CD14-positive monocyte (primary cell): Measurements from ENCODE around the gene IL1R2. TPM values are rescaled to one million over a fixed set of nuclear protein-coding genes. Genes with fewer than 3 reads are reported as not detected.

ENCODE experiments used
- DNase-seq, 3 donors: peaks; one replicate each; pipeline ENCODE4 v3.0.0-alpha.2; 2011 to 2022
- H2AFZ ChIP-seq: 2 replicates; pipeline ENCODE4 v1.6.0; 2012; ENCODE audit warnings: mild to moderate bottlenecking, low read depth, low read length, inconsistent platforms; ENCODE audit not compliant: insufficient read depth, poor library complexity, severe bottlenecking
- H3K27ac ChIP-seq, 2 donors: 1 replicate in 1 of 2; 2 replicates in 1 of 2; pipeline ENCODE4 v1.5.1; 2012 to 2013; ENCODE audit warnings: low read length in 2 of 2, control low read depth in 1 of 2, inconsistent platforms in 1 of 2, low read depth in 1 of 2, mild to moderate bottlenecking in 1 of 2
- H3K27me3 ChIP-seq, 2 donors: one replicate each; pipeline versions ENCODE4 v1.6.0 to v1.6.1; 2011 to 2013; ENCODE audit warnings: low read length in 2 of 2; ENCODE audit not compliant: control insufficient read depth in 2 of 2, insufficient read depth in 2 of 2
- H3K36me3 ChIP-seq, 2 donors: replicated peaks in 1 of 2; 1 replicate in 1 of 2; 2 replicates in 1 of 2; pipeline versions ENCODE4 v1.5.1 to v1.6.1; 2012 to 2013; ENCODE audit warnings: low read length in 2 of 2, control low read depth in 1 of 2, inconsistent platforms in 1 of 2, mild to moderate bottlenecking in 1 of 2; ENCODE audit not compliant: insufficient read depth in 2 of 2, control insufficient read depth in 1 of 2
- H3K4me1 ChIP-seq, 2 donors: 1 replicate in 1 of 2; 2 replicates in 1 of 2; pipeline versions ENCODE4 v1.5.1 to v1.6.1; 2012 to 2013; ENCODE audit warnings: low read length in 2 of 2, control low read depth in 1 of 2, inconsistent platforms in 1 of 2, mild to moderate bottlenecking in 1 of 2, moderate library complexity in 1 of 2; ENCODE audit not compliant: insufficient read depth in 2 of 2, control insufficient read depth in 1 of 2
- H3K4me2 ChIP-seq: replicated peaks from 2 replicates; pipeline ENCODE3; 2012; ENCODE audit warnings: low read length, moderate library complexity, mild to moderate bottlenecking; ENCODE audit not compliant: poor library complexity, severe bottlenecking; ENCODE audit errors: extremely low read depth
- H3K4me3 ChIP-seq, 3 experiments: fragments of 200-600 bp in 1 of 3; sonication (generic) in 1 of 3; replicated peaks in 1 of 3; 1 replicate in 2 of 3; 2 replicates in 1 of 3; pipeline ENCODE4 v1.5.1; 2011 to 2013; ENCODE audit warnings: low read length in 3 of 3, mild to moderate bottlenecking in 3 of 3, control low read depth in 2 of 3, low read depth in 2 of 3, inconsistent platforms in 1 of 3, moderate library complexity in 1 of 3
- H3K79me2 ChIP-seq: 2 replicates; pipeline ENCODE4 v1.6.0; 2012; ENCODE audit warnings: mild to moderate bottlenecking, control low read depth, inconsistent platforms, low read length, moderate library complexity; ENCODE audit not compliant: insufficient read depth
- H3K9ac ChIP-seq: 2 replicates; pipeline ENCODE4 v1.6.0; 2017; ENCODE audit warnings: low read length, mild to moderate bottlenecking; ENCODE audit not compliant: insufficient read depth, poor library complexity, severe bottlenecking
- H3K9me3 ChIP-seq, 2 donors: replicated peaks in 1 of 2; 1 replicate in 1 of 2; 2 replicates in 1 of 2; pipeline versions ENCODE4 v1.5.1 to v1.6.1; 2012 to 2013; ENCODE audit warnings: low read length in 2 of 2, control low read depth in 1 of 2; ENCODE audit not compliant: control insufficient read depth in 1 of 2, insufficient read depth in 1 of 2
- H4K20me1 ChIP-seq: 2 replicates; pipeline ENCODE4 v1.6.0; 2012; ENCODE audit warnings: mild to moderate bottlenecking, low read length, control low read depth, moderate library complexity; ENCODE audit not compliant: insufficient read depth
- H3K27ac Mint-ChIP-seq, 7 donors: one replicate each; pipeline ENCODE4 v1.8.0; 2020; ENCODE audit warnings: mild to moderate bottlenecking in 7 of 7, mixed read lengths in 7 of 7, moderate library complexity in 6 of 7, inconsistent platforms in 2 of 7
- H3K27me3 Mint-ChIP-seq, 3 donors: one replicate each; pipeline ENCODE4 v1.8.0; 2021 to 2022; ENCODE audit warnings: low read depth in 3 of 3, mild to moderate bottlenecking in 3 of 3, mixed read lengths in 3 of 3, moderate library complexity in 3 of 3, inconsistent platforms in 1 of 3
- H3K36me3 Mint-ChIP-seq, 2 donors: one replicate each; pipeline ENCODE4 v1.8.0; 2020; ENCODE audit warnings: mixed read lengths in 2 of 2, inconsistent platforms in 1 of 2, mild to moderate bottlenecking in 1 of 2
- H3K4me1 Mint-ChIP-seq: one replicate; pipeline ENCODE4 v1.8.0; 2020; ENCODE audit warnings: mild to moderate bottlenecking, mixed read lengths
- H3K4me3 Mint-ChIP-seq, 2 donors: one replicate each; pipeline ENCODE4 v1.8.0; 2020; ENCODE audit warnings: mild to moderate bottlenecking in 2 of 2, mixed read lengths in 2 of 2, moderate library complexity in 1 of 2
- H3K9me3 Mint-ChIP-seq, 7 donors: one replicate each; pipeline ENCODE4 v1.8.0; 2020 to 2022; ENCODE audit warnings: mixed read lengths in 7 of 7, mild to moderate bottlenecking in 6 of 7, moderate library complexity in 6 of 7, inconsistent platforms in 2 of 7
- CTCF ChIP-seq: fragments of 200-600 bp; IDR thresholded peaks from one replicate; pipeline ENCODE4 v1.8.0; 2022; ENCODE audit warnings: antibody characterized with exemption, mild to moderate bottlenecking
- WGBS: methylation state at CpG from one replicate; pipeline ENCODE4 v1.1.5; 2013; ENCODE audit warnings: missing lambda C conversion rate; ENCODE audit not compliant: insufficient coverage; 5-methylcytosine and 5-hydroxymethylcytosine counted together
- intact Hi-C, 2 donors: fragments of 100-400 bp; cut with micrococcal nuclease; formaldehyde crosslinking; loops; one replicate each; pipeline versions ENCODE4 v1.15.0 to v1.15.1; 2023
- polyA plus RNA-seq, 3 donors: library from polyadenylated mRNA; depleted of rRNA in 1 of 3; unstranded in 2 of 3; stranded (reverse) in 1 of 3; fragments of 300-500 nt in 2 of 3; fragments of >200 nt in 1 of 3; fragmentation: Illumina TruSeq in 2 of 3; gene quantifications; 1 replicate in 2 of 3; 2 replicates in 1 of 3; pipeline ENCODE4 v1.2.3, GENCODE V29; 2012 to 2021

The IL1R2 gene
- polyA plus RNA-seq, 3 donors = 5.9 to 12.0 (median 6.2) TPM

DNA sequence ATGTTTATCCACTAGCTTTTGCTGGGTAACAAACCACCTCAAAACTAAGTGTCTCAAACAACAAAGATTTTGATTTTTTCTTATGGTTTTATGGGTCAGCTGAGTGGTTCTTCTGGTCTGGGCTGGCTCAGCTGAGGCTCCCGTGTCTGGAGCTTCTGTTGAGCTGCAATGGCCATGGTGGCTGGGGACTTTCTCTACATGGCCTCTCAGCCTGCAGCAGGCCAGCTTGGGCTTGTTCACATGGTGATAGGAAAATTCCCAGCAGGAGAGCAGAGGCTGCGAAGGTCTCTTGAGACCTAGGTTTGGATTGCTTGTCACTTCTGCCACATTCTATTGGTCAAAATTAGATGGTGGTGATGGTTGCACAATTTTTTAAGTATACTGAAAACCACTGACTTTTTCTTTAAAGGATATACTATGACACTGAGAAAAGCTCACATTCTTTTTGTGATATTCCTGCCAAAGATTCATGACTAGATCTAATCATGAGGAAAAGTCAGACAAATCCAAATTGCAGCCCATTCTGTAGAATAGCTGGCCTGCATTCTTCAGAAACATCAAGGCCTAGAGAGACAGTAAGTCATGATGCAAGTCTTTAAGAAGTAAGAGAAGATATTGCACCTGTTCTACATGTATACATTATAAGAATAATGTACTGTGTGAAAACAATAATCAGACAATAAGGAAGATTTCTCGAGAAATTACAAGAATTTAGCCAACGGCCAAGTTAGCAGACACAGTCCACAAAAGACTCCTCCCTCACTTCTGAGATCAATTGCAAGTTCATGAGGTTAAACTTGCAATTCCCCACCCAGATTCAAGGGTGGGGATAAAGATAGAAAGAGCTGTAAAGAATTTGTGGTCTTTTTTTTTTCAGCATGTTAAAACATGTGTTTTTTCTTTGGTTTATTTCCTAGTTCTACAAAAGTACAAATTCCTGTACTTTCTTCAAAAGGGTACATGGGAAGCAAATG lies 35.0 kb upstream of the IL1R2 start:
- DNase-seq = no peak
- no peaks in the 10 kb centered on the region for H3K27me3 ChIP-seq
- Mint-ChIP-seq H3K9me3 (peaks cover 0 to 10% (median 4%) of the 10 kb centered on the region in 7 donors), H3K4me1 (peaks cover 58% of the 10 kb centered on the region), H3K36me3 (peaks cover 0 to 3% of the 10 kb centered on the region in 2 donors), H3K27me3 (no peaks in the 10 kb centered on the region), H3K27ac (peak overlapping the region; percentile 11 to 97 (median 95)), H3K4me3 (no peak overlapping the region)
- H3K9ac ChIP-seq = no peak overlapping the region
- H2AFZ ChIP-seq = no peak overlapping the region
- H4K20me1 ChIP-seq = no peaks in the 10 kb centered on the region
- 100% methylated on average over 2 of the region's 4 CpGs for WGBS
- intact Hi-C loops = no loop called here
- H3K36me3 ChIP-seq = no peaks in the 10 kb centered on the region
- H3K27ac ChIP-seq = peak overlapping the region; percentile 40 to 97
- H3K4me1 ChIP-seq = peaks cover 53 to 59% of the 10 kb centered on the region in 2 donors
- TF ChIP-seq CTCF = no peak
- peak overlapping the region in 1 of 3 experiments; percentile 4 for H3K4me3 ChIP-seq
- no peaks in the 10 kb centered on the region for H3K9me3 ChIP-seq
- H3K79me2 ChIP-seq = no peaks in the 10 kb centered on the region
- no peak overlapping the region for H3K4me2 ChIP-seq

GRCh38 chr2:101958061-101958460 lies 33.7 kb upstream of the IL1R2 start:
- no peaks in the 10 kb centered on the region for H4K20me1 ChIP-seq
- peaks cover 0 to 10% (median 4%) of the 10 kb centered on the region in 7 donors for H3K9me3 Mint-ChIP-seq
- peak overlapping the region in 1 of 2 donors; percentile 10 for H3K4me3 Mint-ChIP-seq
- TF ChIP-seq CTCF = no peak
- H3K27ac Mint-ChIP-seq = peak overlapping the region; percentile 85 to 97 (median 95)
- H2AFZ ChIP-seq = no peak overlapping the region
- H3K27ac ChIP-seq = peak overlapping the region; percentile 79 to 97
- H3K4me1 ChIP-seq = peaks cover 66 to 68% of the 10 kb centered on the region in 2 donors
- H3K27me3 ChIP-seq = no peaks in the 10 kb centered on the region
- no peaks in the 10 kb centered on the region for H3K9me3 ChIP-seq
- H3K36me3 ChIP-seq = no peaks in the 10 kb centered on the region
- peaks cover 12% of the 10 kb centered on the region for H3K79me2 ChIP-seq
- peaks cover 0 to 4% (median 0%) of the 10 kb centered on the region in 3 donors for H3K27me3 Mint-ChIP-seq
- intact Hi-C loops = no loop called here
- peak overlapping the region; percentile 38 for H3K9ac ChIP-seq
- peaks cover 0 to 3% of the 10 kb centered on the region in 2 donors for H3K36me3 Mint-ChIP-seq
- peak; percentile 72 to 94 (median 88) for DNase-seq
- H3K4me2 ChIP-seq = peak overlapping the region; percentile 40
- WGBS = 0% methylated on average over 1 of the region's 2 CpGs
- peaks cover 67% of the 10 kb centered on the region for H3K4me1 Mint-ChIP-seq
- peak overlapping the region in 1 of 3 experiments; percentile 31 for H3K4me3 ChIP-seq
